Hippocampal formation (tissue), 2 donors: ENCODE results near the gene PRR20B.
"Not testable (repeated sequence)": the region's sequence is repeated elsewhere in the genome, so short reads cannot be mapped to it uniquely, and the experiment has no call there.

Experiments
- DNase-seq, 2 donors: peaks; one replicate each; lab custom pipeline; 2025; lab: John Stamatoyannopoulos, UW

PRR20B gene

DNA sequence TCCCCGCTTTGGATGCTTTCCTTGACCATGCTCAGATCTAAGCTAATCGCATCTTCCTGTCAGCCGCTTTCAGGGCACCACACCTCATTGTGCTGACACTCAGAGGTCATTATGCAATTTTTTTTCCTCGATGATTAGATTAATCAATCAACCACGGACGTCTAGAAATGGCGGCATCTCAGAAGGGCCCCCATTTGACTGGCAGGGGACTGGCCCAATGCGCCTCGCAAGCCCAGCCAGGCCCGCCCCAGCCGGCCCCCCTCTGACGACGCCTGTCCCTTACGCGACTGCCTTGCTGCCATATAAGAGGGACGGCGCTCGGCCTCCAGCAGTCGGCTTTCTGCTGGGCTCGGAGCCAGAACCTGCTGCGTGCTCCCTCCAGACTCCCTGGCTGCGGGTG lies at the start of gene PRR20B:
PRR20B (plus strand) TSS at position 301 of the 400 bp plus-strand sequence. CDS start 387 bp downstream, outside the sequence.
- DNase-seq, result not testable (repeated sequence)

DNA sequence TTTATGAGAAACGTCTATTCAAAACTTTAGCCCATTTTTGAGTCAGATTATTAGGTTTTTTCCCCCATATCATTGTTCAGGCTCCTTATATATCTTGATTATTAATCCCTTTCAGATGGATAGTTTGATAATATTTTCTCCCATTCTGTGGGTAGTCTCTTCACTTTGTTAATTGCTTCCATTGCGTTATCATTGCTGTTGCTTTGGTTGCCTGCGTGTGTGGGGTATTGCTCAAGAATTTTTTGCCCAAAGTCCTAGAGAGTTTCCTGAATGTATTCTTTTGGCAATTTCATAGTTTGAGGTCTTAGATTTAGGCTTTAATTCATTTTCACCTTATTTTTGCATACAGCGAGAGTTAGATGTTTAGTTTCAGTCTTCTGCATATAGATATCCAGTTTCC lies 32.3 kb upstream of the PRR20B start:
- no peak for DNase-seq

DNA sequence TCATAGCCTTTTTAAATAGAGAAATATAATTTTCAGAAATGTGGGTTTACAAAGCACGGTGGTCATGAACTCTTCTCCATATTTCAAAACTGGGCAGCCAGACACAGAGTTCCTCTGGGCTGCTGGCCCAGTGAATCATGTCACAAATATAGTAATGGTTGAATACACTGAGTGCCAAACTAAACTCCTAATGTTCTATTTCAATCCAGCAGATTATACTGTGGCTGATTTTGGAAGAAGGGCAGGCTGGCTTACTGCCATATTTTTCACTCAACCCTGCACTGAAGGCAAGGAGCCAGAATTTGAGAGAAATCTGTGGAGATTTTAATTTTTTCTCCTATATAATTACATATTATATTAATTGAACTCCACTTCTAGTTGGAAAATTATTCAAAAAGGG lies 23.6 kb upstream of the PRR20B start:
- peak; percentile 1 to 13 for DNase-seq

DNA sequence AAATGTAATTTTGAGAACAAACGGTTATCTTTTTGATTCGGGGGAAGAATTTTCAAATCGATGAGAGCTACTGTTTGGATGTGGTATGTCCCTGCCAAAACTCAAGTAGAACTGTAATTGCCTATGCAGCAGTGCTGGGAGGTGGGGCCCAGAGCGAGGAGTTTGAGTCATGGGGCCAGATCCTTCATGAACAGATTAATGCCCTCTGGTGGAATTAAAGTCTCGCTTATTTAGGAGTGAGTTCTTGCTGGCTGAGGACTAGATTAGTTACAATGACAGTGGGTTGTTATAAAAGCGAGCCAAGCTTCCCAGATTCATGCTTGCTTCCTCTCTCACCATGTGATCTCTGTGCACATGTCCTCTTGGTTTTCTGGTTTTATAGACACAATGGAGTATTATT lies 18.4 kb upstream of the PRR20B start:
- no peak for DNase-seq

DNA sequence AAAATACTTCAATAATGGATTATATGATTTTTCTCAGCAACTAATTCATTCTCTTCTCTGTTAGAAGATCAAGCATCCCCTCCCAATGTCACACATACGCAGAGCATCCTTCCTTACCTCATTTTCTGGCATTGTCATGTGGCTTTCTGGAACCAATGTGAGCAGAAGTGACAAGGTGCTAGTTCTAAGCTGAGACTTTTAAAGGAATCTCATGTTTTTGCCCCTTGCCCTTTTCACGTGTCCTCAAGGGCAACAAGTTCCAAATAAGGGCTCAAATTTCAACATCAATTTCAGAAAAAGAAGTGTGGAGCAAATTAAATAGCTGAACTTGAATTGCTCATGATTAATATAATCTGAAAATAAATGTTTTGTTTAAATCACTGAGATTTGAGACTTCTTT lies 11.2 kb upstream of the PRR20B start:
- DNase-seq, result no peak

DNA sequence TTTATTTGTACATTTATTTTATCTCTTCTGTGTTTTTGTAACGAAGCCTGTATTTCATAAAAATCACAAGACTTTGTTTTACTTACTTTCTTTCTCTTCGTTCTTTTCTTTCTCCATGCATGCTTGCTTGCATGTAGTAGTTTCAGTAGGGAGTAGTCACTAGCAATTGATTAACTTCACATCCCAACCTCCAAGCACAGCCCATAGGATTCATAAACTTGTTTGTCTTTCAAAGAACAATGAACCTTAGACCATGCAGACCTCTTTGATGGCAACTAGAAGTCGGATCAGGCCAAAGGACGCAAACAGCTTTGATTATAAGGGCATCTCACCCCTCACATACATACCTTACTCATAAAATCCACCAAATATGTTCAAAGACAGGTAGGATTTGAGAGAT lies 9.7 kb upstream of the PRR20B start:
- DNase-seq, result no peak

DNA sequence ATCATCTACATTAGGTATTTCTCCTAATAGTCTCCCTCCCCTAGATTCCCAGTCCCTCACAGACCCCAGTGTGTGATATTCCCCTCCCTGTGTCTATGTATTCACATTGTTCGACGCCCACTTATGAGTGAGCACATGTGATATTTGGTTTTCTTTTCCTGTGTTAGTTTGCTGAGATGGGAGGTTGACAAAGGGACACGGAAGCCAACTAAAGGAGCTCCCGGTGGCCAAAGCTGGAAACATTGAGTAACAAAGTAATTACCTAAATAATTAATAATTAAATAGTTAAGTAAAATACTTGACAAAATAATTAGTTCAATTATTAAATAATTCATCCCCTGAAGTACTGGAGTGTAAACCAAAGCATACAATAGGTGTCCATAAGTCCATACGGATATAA lies 8.3 kb upstream of the PRR20B start:
- DNase-seq, result no peak

DNA sequence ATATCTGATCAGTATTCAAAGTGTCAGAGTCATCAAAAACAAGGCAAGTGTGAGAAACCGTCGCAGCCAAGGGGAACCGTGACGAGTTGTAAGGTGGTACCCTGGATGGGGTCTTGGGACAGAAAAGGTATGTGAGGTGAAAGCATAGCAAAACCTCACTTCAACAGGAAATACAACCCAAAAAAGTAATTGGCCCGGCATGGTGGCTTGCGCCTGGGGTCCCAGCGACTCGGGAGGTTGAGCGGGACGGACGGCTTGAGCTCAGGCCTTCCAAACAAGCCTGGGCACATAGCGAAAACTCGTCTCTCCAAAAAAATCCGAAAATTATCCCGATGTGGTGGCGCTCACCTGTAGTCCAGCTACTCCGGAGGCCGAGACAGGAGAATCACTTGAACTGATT lies 7.5 kb upstream of the PRR20B start:
- DNase-seq, result not testable (repeated sequence)

DNA sequence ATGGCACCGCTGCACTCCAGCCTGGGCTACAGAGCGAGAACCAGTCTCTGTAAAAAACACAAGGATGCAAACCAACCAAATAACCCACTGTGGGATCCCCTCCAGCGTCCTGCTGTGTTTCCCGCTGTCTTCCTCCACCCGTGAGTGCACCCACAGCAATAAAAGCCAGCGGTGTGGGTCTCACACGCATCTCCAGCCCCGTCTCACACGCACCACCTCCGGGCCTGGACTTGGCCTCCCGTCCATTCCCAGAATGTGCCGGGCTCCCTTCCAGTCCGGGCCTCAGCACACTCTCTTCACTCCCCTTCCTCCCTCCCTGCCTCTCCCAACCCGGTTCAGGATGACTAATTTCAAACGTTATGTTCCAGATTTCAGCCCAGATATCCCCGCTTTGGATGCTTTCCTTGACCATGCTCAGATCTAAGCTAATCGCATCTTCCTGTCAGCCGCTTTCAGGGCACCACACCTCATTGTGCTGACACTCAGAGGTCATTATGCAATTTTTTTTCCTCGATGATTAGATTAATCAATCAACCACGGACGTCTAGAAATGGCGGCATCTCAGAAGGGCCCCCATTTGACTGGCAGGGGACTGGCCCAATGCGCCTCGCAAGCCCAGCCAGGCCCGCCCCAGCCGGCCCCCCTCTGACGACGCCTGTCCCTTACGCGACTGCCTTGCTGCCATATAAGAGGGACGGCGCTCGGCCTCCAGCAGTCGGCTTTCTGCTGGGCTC lies 6.9 kb upstream of the PRR20B start, which contains the start of gene PRR20A:
PRR20A (plus strand) TSS at position 684 of the 734 bp plus-strand sequence. CDS start 387 bp downstream, outside the sequence.
- not testable (repeated sequence) for DNase-seq

DNA sequence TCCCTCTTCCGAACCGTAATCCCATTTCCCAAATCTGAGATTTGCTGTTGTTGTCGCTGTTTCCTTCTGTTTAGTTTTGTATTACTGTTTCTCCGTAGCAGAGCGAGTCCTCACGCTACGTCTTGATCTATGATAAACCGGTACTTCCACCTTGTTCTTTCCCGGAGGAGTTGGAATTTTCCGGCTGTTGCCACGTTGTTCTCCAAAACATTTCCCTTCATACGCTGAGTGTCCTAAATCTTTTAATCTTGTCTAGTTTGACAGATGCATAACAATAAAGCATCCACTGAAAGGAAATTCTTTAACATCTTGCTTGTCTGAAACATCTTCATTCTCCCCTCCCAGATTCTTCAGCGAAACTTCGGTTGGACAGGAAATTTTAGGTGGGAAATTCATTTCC lies 818 bp downstream of the PRR20B start:
- DNase-seq, result not testable (repeated sequence)

DNA sequence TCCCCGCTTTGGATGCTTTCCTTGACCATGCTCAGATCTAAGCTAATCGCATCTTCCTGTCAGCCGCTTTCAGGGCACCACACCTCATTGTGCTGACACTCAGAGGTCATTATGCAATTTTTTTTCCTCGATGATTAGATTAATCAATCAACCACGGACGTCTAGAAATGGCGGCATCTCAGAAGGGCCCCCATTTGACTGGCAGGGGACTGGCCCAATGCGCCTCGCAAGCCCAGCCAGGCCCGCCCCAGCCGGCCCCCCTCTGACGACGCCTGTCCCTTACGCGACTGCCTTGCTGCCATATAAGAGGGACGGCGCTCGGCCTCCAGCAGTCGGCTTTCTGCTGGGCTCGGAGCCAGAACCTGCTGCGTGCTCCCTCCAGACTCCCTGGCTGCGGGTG lies 6.5 kb downstream of the PRR20B start, which contains the start of gene PRR20C:
PRR20C (plus strand) TSS at position 301 of the 400 bp plus-strand sequence. CDS start 387 bp downstream, outside the sequence.
- DNase-seq, result not testable (repeated sequence)

DNA sequence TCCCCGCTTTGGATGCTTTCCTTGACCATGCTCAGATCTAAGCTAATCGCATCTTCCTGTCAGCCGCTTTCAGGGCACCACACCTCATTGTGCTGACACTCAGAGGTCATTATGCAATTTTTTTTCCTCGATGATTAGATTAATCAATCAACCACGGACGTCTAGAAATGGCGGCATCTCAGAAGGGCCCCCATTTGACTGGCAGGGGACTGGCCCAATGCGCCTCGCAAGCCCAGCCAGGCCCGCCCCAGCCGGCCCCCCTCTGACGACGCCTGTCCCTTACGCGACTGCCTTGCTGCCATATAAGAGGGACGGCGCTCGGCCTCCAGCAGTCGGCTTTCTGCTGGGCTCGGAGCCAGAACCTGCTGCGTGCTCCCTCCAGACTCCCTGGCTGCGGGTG lies 13.0 kb downstream of the PRR20B start, which contains the start of gene PRR20D:
PRR20D (plus strand) TSS at position 301 of the 400 bp plus-strand sequence. CDS start 387 bp downstream, outside the sequence.
- DNase-seq, result not testable (repeated sequence)

DNA sequence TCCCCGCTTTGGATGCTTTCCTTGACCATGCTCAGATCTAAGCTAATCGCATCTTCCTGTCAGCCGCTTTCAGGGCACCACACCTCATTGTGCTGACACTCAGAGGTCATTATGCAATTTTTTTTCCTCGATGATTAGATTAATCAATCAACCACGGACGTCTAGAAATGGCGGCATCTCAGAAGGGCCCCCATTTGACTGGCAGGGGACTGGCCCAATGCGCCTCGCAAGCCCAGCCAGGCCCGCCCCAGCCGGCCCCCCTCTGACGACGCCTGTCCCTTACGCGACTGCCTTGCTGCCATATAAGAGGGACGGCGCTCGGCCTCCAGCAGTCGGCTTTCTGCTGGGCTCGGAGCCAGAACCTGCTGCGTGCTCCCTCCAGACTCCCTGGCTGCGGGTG lies 19.6 kb downstream of the PRR20B start, which contains the start of gene PRR20E:
PRR20E (plus strand) TSS at position 301 of the 400 bp plus-strand sequence. CDS start 387 bp downstream, outside the sequence.
- DNase-seq, result not testable (repeated sequence)

DNA sequence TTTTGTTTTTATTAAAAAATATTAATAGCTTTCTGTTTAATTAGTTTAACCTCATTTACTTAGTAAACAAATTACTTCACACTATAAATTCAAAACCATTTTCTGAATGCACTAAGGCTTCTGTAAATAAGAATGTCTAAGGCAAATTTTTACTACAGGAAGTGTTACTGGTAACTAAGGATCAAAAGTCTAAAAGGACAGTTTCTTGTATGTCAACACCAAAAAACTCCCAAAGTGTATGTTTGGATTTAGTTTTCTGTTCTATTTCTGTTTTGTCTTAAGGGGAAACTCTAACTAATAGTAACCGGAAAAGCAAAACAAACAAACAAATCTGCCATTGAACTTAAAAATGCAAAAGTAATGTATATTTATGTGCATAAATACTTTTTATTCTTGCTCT lies 44.4 kb downstream of the PRR20B start:
- no peak for DNase-seq
